HG02943 (cell line): ENCODE results near the gene DIPK1A.
A peak's percentile ranks its signal among the peaks of the same experiment; 100 is the strongest.

Source experiments
- ATAC-seq: cut with Tn5 transposase; IDR thresholded peaks from one replicate; pipeline ENCODE4 v1.9.1; 2021; ENCODE audit warnings: mild to moderate bottlenecking, low read depth, moderate library complexity; ENCODE audit not compliant: unreplicated experiment

The DIPK1A gene

DNA sequence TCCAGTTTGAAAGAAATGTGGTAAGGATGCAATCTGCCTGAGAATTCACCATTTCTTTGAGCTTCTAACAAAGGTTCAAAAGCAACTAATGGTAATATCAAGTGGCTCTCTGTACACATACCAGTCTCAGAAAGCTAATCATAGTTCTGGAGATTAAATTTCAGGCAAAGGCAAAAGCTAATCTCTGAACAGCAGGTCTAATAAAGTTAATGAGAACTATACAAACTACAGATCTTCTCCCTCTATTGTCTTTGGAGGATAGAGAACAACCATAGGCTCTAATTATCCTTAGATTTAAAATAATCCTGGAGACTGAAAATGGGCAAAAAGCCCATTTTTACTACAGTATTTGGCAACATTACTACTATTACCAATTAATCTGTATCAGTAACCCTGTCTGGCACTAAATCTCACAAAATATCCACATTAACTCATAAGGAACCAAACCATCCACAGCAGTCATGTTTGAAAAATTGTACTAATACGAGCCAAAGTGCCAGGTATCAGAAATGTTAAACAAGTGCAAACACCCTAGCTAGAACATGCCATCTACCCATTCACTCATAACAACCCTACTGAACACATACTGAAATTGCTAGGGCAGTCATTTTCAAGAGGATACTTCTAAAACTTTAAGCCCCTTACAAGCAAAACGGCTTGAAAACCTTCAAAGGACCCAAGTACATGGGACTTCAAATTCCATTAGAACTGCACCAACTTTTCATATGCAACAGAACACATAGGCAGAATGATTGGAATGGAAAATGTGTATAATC, 4.8 kb downstream of the DIPK1A start:
- no peak for ATAC-seq

DNA sequence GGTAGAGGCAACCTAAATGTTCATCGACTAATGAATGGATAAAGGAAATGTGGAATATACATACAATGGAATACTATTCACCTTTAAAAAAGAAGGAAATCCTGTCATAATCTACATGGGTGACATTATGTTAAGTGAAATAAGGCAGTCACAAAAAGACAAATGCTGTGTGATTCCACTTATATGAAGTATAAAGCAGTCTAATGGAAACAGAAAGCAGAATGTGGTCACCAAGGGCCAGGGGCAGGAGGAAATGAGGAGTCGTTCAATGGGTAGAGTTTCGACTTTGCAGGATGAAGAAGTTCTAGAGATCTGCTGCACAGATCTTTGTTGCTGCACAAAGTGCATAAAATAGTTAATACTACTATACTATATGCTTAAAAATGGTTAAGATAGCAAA, 7.8 kb downstream of the DIPK1A start:
- ATAC-seq = peak; percentile 61

DNA sequence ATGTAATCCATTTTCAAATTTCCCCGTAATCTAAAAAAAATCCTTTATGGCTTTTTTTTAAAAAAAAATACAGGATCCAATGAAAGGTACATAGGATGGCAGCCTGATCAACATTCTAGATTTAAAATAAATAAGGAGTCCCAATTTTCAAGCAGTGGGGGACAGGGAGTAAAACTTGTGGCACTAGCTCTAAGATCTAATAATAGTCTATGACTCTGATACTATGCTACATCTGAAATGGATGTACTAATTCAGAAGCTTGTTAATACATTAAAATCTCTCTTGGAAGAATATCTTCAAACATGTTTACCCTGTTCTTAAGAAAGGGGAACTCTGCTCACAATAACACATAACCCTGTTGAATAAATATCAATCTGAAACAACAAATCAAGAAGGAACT, 8.5 kb downstream of the DIPK1A start:
- no peak for ATAC-seq

DNA sequence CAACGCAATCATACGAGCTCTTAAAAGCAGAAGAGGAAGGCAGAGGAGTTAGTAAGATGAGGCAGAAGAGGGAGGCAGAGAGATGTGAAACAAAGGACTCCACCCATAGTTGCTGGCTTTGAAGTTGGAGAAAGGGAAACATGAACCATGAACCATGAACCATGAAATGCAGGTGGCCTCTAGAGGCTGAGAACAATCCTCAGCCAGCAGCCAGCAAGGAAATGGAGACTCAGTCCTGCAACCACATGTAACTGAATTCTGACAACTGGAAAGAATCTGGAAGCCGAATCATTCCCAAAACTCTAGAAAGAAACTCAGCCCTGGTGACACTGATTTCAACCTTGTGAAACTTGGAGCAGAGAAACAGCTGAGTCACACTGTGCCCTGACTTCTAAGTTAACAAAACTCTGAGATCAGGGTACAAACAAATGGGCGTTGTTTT, 10.1 kb downstream of the DIPK1A start:
- ATAC-seq = peak; percentile 56

DNA sequence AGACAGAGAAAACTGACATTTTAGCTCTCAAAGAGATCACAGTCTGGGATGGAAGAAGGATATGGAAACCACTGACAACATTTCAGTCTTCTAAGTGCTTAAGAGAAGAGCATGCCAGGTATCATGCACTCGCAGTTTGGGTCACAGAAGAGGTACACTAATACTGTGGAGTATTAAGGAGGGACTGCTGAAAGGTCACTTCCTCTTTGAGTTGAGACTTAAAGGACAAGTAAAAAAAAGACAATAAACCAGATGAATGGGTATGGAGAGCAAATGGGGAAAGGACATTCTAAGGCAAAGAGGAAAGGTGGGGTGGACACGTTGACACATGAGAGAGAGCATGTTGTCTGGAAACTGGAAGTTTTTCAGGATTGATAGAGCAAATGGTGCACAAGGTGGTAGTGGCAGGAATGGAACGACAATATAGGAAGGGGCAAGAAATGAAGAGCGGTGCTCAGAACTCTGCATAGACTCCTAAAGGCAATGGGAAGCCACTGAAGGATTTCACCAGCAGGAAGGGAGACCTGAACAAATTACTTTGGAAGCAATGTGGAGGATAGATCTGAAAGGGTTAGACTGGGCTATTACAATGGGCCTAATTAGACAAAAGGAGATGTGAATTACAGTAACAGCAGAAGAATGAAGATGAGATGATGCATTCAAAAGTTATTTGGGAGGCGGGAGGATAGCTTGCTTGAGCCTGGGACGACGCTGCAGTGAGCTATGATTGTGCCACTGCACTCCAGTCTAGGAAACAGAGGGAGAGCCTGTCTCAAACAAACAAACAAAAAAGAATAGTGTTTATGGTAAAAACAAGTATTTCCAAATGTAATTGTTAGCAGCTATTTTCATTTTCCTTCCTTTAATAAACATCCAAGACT, 11.1 kb downstream of the DIPK1A start:
- no peak for ATAC-seq

DNA sequence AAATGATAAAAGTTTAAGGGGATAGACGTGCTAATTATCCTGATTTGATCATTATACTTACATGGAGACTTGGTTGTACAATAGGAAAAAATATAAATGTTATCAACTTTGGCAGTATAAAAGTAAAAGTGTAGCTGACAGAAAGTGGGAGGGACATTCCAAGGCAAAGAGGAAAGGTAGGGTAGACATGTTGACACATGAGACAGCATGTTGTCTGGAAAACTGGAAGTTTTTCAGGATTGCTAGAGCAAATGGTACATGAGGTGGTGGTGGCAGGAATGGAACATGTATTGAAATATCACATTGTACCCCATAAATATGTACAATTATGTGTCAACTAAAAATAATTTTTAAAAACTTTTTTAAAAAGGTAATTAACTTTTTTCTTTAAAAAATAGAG, 13.2 kb downstream of the DIPK1A start:
- no peak for ATAC-seq

DNA sequence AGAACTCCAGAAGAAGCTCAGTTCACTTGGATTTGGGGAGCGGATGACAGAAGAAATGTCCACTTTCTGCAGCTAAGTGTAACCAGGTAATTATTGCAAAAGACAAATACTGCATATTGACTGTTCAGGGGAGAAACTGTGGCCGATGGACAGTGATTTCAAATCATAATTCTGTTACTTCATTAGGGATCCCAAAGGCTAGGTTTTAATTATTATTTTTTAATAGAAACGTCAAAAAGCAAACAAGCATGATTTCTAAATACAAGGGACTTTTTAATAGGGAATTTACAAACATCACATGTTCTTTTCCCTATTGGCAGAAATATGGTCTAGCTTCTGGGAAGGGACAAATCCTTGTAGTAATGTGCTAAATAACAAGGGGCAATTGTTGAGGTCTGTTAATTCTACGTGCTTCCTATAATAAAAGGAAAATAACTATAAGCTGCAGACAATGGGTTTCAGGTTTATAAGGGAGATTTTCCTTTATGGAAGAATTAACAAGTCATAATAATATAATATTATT, 15.5 kb downstream of the DIPK1A start:
- ATAC-seq = no peak

DNA sequence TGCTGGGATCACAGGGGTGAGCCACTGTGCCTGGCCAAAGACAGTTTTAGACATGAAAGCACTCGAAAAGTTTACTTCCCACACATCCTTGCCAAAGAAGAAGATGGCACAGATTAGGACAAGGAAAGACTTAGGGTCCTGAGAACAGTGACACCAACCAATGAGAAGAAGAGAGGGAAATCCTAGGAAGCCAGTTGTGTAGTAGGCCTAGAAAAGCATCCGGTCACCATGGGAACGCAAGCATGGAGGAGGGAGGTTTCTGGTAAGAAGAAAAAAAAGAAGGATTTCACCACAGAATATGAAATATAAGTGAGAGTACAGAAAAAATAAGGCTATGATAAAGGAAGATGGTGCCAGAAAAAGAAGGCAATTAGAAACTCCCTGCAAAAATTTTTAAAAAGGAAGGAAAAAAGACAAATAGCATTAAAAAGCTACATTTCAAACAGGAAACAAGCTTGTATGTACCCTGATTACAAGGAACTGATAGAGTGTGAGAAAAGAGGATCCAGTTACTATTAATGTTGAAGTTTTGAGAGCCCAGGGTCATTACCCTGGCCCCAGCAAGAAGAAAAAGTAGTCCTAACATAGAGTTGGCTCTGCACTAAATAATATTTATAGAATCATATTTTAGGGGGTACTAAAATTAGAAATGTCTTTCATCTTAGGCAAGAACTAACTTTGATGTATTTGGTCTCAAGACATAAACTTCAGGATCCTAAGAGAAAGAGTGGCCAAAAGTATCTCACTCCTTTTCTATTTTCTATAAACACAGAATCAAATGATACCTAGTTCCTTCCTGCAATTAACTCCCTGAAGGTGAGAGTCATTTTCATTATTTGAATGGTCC, 16.1 kb downstream of the DIPK1A start:
- no peak for ATAC-seq

DNA sequence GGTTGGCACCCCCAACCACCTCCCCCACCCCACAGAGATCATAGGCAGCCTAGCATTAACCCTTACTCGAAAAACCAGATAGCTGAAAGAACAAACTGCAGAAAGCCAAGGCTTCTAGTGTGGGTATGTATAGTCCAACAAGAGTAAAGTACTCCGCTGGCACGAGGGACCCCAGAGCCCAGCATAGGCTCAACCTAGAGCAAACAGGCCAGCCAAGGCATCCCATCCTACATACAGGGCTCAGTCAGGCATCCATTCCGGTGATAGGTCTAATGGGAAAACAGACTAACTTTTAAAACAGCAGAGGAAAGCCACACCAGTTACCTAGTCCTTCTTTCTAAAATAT, 17.8 kb downstream of the DIPK1A start:
- ATAC-seq = no peak

DNA sequence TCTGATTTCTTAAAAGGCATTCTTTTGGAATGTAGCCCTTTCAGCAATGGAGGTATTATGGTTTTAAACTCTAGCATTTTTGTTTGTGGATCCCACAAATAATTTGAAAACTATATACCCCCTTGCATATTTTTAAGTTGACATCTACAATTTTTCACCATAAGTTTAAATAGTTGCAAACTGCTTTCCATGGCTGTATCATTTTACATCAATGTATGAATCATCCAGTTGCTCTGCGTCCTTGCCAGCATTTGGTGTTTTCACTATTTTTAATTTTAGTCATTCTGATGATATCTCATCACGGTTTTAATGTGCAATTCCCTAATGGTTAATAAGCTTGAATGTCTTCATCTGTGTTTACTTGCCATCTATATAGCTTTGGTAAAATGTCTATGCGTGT, 20.7 kb downstream of the DIPK1A start:
- ATAC-seq = no peak

DNA sequence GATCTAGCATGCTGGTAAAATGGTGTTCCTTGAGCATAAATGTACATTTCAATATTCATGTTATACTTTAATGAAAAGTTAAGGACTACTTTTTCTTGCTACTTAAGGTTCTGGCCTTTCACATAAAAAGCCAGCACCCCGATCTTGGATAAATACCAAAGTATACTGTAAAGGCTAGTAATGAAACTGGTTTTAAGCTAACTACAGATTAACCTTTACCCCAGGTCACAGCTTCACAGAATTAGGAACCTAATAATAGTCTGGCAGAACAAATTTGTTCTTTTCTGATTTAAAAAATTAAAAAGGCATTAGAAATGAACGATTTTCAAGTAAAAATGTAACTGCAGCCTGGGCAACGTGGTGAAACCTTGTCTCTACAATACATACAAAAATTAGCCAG, 23.5 kb downstream of the DIPK1A start:
- no peak for ATAC-seq

DNA sequence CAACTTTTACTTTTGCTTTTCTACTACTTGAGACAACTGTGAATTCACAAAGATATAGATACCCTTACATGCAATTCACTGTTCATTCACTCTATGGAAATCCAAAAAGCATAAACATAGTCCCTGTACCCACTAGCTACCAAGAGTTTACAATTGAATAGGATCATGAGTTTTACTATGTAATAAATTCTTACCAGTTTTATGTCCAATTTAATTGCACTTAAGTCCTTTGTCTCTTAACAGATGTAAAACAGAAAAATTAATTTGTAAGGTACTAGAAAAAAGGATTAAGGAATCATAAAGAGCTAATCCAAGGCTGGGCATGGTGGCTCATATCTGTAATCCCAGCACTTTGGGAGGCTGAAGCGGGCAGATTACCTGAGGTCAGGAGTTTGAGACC, 24.4 kb downstream of the DIPK1A start:
- no peak for ATAC-seq

DNA sequence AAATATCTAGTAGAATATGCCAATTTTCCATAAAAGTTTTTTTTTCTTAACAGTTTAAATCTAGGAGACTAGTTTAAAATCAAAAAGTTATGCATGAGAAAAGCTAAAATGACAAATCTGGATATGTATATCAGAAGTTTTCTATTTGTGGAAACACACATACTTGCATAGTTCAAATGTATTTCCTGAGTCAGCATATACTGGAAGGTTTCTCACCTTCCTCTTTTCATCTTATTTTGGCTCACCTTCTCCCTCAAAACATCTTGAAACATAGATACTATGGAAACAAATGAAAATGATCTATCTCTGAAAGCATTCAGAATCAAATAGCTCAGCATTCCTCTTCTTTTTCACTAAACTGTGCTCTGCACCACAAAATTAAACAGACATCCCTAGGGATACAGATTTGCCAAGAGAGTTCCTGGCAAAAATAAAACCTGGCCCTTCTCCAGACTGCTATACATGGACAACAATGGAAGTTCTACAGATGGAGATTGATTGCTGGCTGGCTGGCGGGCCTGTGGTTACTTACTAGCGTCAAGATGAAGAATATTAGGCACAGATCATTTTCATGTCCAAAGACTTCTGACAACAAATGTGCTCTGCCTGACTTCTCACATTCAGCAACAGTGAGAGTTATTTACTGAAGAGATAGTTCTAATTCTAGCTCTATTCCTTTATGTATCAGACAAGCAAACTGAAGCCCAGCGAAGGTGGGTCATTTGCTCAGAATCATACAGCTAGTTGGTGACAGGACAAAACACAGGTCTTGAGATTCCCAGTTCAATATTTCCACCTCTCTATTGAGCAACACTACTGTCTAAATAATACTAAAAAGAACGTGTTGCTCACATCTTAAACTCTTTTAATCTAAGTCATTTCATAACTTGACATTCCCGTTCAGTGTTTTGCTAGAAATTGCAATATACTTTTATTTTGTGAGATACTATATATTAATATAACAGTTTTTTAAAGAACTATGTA, 26.6 kb downstream of the DIPK1A start:
- no peak for ATAC-seq

DNA sequence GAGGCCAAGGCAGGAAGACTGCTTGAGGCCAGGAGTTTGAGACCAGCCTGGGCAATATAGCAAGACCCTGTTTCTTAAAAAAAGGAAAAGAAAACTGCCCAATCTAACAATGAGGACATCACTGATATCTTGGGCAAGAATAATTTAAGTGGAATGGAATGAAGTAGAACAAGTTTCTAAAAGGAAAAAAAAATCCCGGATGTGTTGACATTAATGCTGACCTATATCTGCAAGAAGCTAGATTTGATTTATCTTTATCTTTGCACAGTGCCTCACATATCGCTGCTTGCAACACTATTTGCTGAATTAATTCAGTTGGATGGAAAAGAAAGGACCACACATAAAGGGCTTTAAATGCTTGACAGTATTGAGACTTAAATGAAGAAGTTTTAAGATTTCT, 27.8 kb downstream of the DIPK1A start:
- no peak for ATAC-seq

DNA sequence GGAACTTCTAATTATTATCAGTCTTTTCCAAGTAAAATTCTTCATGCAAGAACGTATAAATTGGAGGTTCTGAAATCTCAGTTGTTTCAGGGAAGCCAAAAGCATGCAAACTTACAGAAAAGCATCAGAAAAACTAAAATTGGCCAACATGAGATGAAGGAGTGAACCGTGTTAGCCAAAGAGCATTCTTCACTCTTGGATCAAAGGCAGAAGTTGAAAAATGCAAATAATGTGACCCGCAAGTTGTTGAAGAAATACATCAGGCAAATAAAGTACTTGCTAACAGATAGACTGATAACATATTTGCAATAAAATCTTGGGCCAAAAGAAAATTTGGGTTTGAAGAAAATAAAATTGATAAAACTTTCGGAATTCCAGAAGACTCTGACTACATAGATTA, 29.6 kb downstream of the DIPK1A start:
- ATAC-seq = no peak

DNA sequence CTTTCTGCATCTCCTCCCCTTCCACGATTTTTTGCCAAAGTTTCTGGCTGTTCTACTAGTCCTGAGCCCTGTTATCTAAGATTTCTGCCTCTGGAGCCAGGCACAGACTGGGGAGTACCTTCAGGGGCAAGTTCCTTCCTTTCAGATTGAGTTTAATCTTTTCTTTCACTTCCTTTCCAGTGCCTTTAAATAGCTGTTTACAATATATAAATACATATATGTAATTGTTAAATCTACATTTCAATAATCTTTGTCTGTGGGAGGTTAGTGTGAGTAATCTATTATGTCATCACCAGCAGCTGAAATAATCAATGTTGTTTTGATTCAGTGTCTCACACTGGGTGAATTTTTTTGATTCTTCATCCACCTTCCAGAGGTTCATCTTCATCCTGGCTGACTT, 31.8 kb downstream of the DIPK1A start:
- no peak for ATAC-seq

DNA sequence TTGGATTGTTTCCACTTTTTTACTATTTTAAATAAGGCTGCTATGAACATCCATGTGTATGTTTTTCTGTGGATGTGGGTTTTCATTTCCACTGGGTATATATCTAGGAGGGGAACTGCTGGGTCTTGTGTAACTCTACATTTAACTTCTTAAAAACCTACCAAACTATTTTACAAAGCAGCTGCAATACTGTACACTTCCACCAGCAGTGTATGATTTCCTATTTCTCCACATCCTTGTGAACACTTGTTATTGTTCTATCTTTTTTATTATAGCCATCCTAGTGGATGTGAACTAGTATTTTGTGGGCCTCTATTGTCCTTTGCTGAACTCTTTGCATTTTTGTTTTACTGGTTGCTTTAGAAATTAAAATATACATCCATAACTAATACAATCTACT, 33.4 kb downstream of the DIPK1A start:
- no peak for ATAC-seq

DNA sequence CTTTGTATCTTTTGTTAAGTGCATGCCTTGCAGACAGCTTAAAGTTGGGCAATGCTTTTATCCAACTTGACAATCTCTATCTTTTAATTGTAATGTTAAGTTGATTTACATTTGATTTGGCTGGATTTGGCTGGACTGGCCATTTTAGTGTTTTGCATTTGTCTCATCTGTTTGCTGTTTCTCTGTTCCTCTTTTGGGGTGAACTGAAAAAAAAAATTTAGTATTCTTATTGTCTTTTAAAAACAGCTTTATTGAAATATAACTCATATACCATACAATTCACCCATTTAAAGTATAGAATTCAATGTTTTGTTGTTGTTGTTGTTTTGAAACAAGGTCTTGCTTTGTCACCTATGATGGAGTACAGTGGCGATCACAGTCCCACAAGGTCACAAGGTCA, 34.4 kb downstream of the DIPK1A start:
- no peak for ATAC-seq

DNA sequence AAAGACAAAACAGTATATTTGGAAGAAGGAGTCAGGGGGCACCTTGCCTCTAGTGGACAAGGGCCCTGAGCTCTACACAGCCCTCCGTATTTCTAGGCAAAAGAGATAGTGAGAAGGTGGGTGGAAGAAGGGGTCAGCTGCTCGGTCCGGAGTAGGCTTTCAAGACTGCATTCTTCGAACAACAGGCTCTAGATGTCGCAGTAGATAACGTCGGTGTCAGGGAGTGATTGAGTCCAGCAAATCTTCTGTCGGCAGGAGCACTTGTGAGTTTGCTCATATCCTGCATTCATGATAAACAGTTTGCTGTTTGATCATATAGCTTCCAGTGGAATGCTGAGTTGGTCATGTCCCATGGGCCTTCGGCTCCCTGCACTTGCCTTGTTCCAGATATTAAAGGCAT, 36.8 kb downstream of the DIPK1A start:
- no peak for ATAC-seq

DNA sequence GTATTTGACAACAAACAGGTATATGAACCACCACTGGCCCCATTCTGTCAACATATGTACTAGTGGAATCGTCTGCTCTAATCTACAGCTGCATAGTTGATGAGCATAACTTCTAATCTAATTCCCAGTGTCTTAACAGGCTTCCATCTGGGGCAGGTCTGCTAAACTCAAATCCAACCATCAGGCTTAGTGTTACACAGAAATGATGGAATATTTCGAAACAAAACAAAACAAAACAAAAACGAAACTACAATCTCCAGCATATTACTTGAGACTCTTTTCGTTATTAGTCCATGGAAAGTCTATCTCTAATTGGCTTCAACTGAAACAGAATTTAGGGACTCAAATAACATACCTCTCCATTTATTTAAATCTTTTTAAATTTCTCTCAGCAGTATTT, 37.6 kb downstream of the DIPK1A start:
- ATAC-seq = no peak
